ENCODE data around the gene HES5. TPM values are rescaled to one million over a fixed set of nuclear protein-coding genes. Genes with fewer than 3 reads are reported as not detected.

HES5 gene
- polyA plus RNA-seq, 2 of the 4 experiments (the other 2 are of a cell fraction) = not detected

DNA sequence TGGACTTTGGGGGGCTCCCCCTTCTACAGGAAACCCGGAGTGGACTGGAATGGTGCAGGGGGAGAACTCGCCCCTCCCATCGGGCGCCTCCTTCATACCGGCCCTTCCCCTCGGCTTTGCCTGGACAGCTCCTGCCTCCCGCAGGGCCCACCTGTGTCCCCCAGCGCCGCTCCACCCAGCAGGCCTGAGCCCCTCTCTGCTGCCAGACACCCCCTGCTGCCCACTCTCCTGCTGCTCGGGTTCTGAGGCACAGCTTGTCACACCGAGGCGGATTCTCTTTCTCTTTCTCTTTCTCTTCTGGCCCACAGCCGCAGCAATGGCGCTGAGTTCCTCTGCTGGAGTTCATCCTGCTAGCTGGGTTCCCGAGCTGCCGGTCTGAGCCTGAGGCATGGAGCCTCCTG lies 26.2 kb upstream of the HES5 start, which contains the start of gene TNFRSF14:
Gene TNFRSF14 (plus strand): TSS at position 95 of the 401 bp plus-strand sequence. CDS start 294 bp downstream, at position 389.
- CTCF ChIA-PET = interaction anchor here (1.2 kb wide), 1 partner anchor 9 kb away, joined by 11 read pairs; no protein-coding TSS in a partner anchor
- Histone ChIP-seq H3K4me2 (peak within 1 kb of the TSS; percentile 60), H3K4me1 (peaks cover 6% of the 10 kb centered on the region; the same call in 1 of the 3 replicates), H3K27ac (0 out of 6 replicates have a peak within 1 kb of the TSS, but pooled peaks of 1 of the 2 experiments have one; percentile 30), H3K9me3 (no peaks in the 10 kb centered on the region), H3K4me3 (no peak within 1 kb of the TSS)
- FAIRE-seq (no peak), ATAC-seq (peak in 1 of 2 experiments; percentile 43; a peak in 3 of 6 replicates), DNase-seq (ENCODE audit: low read depth in 1 of 2, low spot score in 1 of 2) (no peak)
- TF ChIP-seq RARB (CRISPR knock-in tag; IDR thresholded peaks at IDR 0.05) = no peak
- no peak for TF ChIP-seq TP53 (CRISPR knock-in tag; IDR thresholded peaks at IDR 0.05)
- no peak for TF ChIP-seq CBX2 (IDR thresholded peaks at IDR 0.05; ENCODE audit: borderline replicate concordance, low read depth)
- no peak for TF ChIP-seq KDM1A (IDR thresholded peaks at IDR 0.05; ENCODE audit: low read depth)
- no peak for TF ChIP-seq ESRRA (IDR thresholded peaks at IDR 0.05; ENCODE audit: borderline replicate concordance, low read length)
- TF ChIP-seq EHMT2 (IDR thresholded peaks at IDR 0.05; ENCODE audit: low read depth) = no peak
- no peak for TF ChIP-seq MAZ (IDR thresholded peaks at IDR 0.05; ENCODE audit: borderline replicate concordance, low read depth, low read length)
- no peak for TF ChIP-seq MYC (IDR thresholded peaks at IDR 0.05; ENCODE audit: borderline replicate concordance, low read length)
- no peak for TF ChIP-seq PHF8 (IDR thresholded peaks at IDR 0.05; ENCODE audit: borderline replicate concordance, low read depth)
- TF ChIP-seq JUNB (IDR thresholded peaks at IDR 0.05) = no peak
- TF ChIP-seq POLR2A (IDR thresholded peaks at IDR 0.05; ENCODE audit: low read length) = no peak
- WGBS (ENCODE audit: missing lambda C conversion rate) = 46% methylated on average over 12 of the region's 16 CpGs
- POLR2A ChIA-PET = no interaction called here

DNA sequence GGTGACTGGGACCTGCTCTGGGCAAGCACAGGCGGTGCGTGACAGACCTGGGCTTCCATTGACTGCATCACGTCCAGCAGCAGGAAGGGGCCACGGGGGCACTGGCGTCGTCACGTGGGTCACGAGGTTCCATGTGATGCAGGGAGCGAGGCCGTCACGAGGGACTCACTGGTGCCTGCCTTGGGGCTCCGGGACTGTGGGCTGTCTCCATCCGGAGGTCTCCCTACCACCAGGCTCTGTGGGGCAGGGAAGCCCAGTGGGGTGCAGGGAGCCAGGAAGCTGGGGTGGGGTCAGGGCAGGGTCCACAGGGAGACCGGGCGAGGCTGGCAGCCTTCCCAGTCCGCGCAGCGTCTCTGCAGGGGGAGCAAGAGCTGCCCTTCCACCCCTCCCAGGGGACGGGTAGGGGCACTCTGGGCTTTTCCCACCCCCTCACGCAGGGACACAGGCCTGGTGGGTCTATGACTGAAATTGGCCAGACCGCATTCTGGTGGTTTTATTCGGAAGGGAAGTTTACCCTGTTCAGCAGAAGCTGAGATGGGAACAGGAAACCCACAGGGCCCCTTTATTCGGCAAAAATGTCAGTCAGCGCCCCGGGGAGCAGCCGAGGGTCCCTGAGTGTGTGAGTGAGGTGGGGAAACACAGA lies 25.7 kb upstream of the HES5 start:
- H3K4me1 ChIP-seq = peaks cover 6% of the 10 kb centered on the region; the same call in 1 of the 3 replicates
- CTCF ChIA-PET = interaction anchor here (1.2 kb wide), 1 partner anchor 9 kb away, joined by 11 read pairs; no protein-coding TSS in a partner anchor
- H3K9me3 ChIP-seq = no peaks in the 10 kb centered on the region
- no peak overlapping the region for H3K4me3 ChIP-seq
- ATAC-seq = peak in 1 of 2 experiments; percentile 6; a peak in 2 of 6 replicates
- H3K27ac ChIP-seq = 0 out of 6 replicates have a peak overlapping the region, but pooled peaks of 1 of the 2 experiments have one; percentile 30
- DNase-seq (ENCODE audit: low read depth in 1 of 2, low spot score in 1 of 2) = no peak
- POLR2A ChIA-PET = no interaction called here
- no peak for FAIRE-seq
- WGBS (ENCODE audit: missing lambda C conversion rate) = 49% methylated on average over 13 of the region's 26 CpGs
- H3K4me2 ChIP-seq = peak overlapping the region; percentile 60
- TF ChIP-seq EP300 (IDR thresholded peaks at IDR 0.05) = no peak
- TF ChIP-seq, protein P1, sequence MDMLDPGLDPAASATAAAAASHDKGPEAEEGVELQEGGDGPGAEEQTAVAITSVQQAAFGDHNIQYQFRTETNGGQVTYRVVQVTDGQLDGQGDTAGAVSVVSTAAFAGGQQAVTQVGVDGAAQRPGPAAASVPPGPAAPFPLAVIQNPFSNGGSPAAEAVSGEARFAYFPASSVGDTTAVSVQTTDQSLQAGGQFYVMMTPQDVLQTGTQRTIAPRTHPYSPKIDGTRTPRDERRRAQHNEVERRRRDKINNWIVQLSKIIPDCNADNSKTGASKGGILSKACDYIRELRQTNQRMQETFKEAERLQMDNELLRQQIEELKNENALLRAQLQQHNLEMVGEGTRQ (IDR thresholded peaks at IDR 0.05) = peak; percentile 47; the same call in 1 of the 2 replicates

DNA sequence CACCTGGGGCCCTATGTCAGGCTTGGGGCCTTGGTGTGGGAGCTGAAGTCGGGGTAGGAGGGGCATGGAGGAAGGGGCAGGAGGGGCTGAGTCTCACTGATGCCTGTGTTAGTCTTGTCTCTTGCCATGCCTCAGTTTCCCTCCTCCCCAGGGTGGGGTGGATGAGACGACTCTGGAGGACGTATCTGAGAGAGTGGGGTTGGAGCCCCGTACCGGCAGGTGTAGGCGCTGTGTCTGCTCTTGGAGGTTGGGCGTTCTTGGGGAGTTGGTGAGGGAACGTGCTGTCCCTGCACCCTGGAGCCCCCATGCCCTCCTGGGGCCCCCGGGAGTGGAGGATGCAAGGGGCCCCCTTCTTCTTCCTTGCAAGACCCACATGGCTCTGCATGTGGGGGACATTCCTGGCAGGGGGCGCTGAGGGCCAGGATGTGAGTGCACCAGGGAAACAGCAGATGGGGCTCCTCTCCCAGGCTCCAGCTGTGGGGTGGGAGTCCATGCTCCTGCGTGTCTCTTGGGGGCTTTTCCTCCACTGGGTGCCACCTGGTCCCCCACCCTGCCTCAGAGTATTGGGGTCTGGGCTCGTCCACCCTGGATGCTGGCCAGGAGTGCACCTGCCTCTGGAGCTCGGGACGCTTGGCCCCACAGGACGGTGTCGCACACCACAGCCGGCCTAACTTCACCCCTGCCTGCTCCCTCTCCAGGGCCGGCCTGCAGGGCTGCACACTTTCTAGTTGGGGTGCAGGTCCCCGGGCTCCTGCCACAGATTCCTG lies 24.7 kb upstream of the HES5 start:
- Histone ChIP-seq H3K4me2 (no peak overlapping the region), H3K4me3 (no peak overlapping the region), H3K9me3 (no peaks in the 10 kb centered on the region), H3K27ac (no peak overlapping the region), H3K4me1 (peaks cover 6% of the 10 kb centered on the region; the same call in 1 of the 3 replicates)
- ATAC-seq (peak in 1 of 2 experiments; percentile 33; a peak in 2 of 6 replicates), FAIRE-seq (no peak), DNase-seq (ENCODE audit: low read depth in 1 of 2, low spot score in 1 of 2) (no peak)
- ChIA-PET POLR2A (no interaction called here), CTCF (no interaction called here)
- WGBS (ENCODE audit: missing lambda C conversion rate) = 48% methylated on average over 9 of the region's 19 CpGs
- TF ChIP-seq GATA3 (IDR thresholded peaks at IDR 0.05; ENCODE audit: borderline replicate concordance) = no peak
- peak; percentile 41 to 54; a peak in 4 of 5 replicates for TF ChIP-seq RAD21 (conservative IDR thresholded peaks at IDR 0.05 in 1 of 2, IDR thresholded peaks at IDR 0.05 in 1 of 2)
- peak; percentile 19; the same call in 1 of the 3 replicates for TF ChIP-seq SMC3 (IDR thresholded peaks at IDR 0.05)
